ENCODE results near the gene RAB11FIP3.

Gene RAB11FIP3

GRCh38 chr16:565419-566330 is 140.2 kb downstream of the RAB11FIP3 start:
- DNase-seq (ENCODE audit: low read depth, low spot score): peak; percentile 54

- DNase-seq (ENCODE audit: low read depth, low spot score): peak; percentile 84
Measured at GRCh38 chr16:566475-567372, 141.3 kb downstream of the RAB11FIP3 start, which contains the start of gene NHLRC4. Gene NHLRC4, plus strand, starts transcription at chr16:567005. Its CDS starts 1,043 bp downstream, at chr16:568048.

- no peak for DNase-seq (ENCODE audit: low read depth, low spot score)
Measured at GRCh38 chr16:567373-568256, 142.2 kb downstream of the RAB11FIP3 start.

GRCh38 chr16:568401-569258 is 143.2 kb downstream of the RAB11FIP3 start:
- no peak for DNase-seq (ENCODE audit: low read depth, low spot score)

GRCh38 chr16:569445-570254 is 144.2 kb downstream of the RAB11FIP3 start, which contains the start of gene PIGQ:
Gene PIGQ, plus strand, starts transcription at chr16:569968. Its CDS starts 4,107 bp downstream, at chr16:574075.
- peak; percentile 66 for DNase-seq (ENCODE audit: low read depth, low spot score)
